SK-N-SH treated with all-trans-retinoic acid at 6 μM for 48 hours (cell line): ENCODE data around the gene CCDC117.
"Not testable (repeated sequence)": the region's sequence is repeated elsewhere in the genome, so short reads cannot be mapped to it uniquely, and the experiment has no call there.

Experiments used
- ATAC-seq: fragments of 200-7000 bp; cut with Tn5 transposase; 3 replicates; pipeline ENCODE4 v1.9.1; 2020; ENCODE audit warnings: mild to moderate bottlenecking, moderate library complexity
- ARNTL ChIP-seq: fragments of 450-650 bp; formaldehyde crosslinking; IDR thresholded peaks from 2 replicates; pipeline ENCODE4 v1.5.0; 2020; ENCODE audit warnings: low read depth, mild to moderate bottlenecking, moderate library complexity, borderline replicate concordance
- BACH2 ChIP-seq: fragments of 250-450 bp; sonication (Bioruptor Pico); IDR thresholded peaks from 2 replicates; pipeline ENCODE4 v1.9.0; 2021; ENCODE audit warnings: mild to moderate bottlenecking, borderline replicate concordance
- CSRNP3 ChIP-seq: fragments of 250-450 bp; sonication (Bioruptor Pico); IDR thresholded peaks from 2 replicates; pipeline ENCODE4 v1.5.1; 2021; ENCODE audit warnings: mild to moderate bottlenecking, moderate library complexity
- ESRRG ChIP-seq: fragments of 250-450 bp; sonication (Bioruptor Pico); IDR thresholded peaks from 2 replicates; pipeline ENCODE4 v1.6.1; 2021; ENCODE audit warnings: mild to moderate bottlenecking
- GLIS3 ChIP-seq: fragments of 250-450 bp; sonication (Bioruptor Pico); IDR thresholded peaks from 2 replicates; pipeline ENCODE4 v1.5.0; 2020; ENCODE audit warnings: mild to moderate bottlenecking, moderate library complexity
- ISL1 ChIP-seq: fragments of 250-450 bp; sonication (Bioruptor Pico); IDR thresholded peaks from 2 replicates; pipeline ENCODE4 v2.1.2; 2022; ENCODE audit warnings: mild to moderate bottlenecking, moderate library complexity
- OSR1 ChIP-seq: fragments of 250-450 bp; sonication (Bioruptor Pico); IDR thresholded peaks from 2 replicates; pipeline ENCODE4 v1.8.0; 2022; ENCODE audit warnings: moderate library complexity, mild to moderate bottlenecking, inconsistent platforms
- PATZ1 ChIP-seq: fragments of 250-450 bp; sonication (Bioruptor Pico); IDR thresholded peaks from 2 replicates; pipeline ENCODE4 v1.8.0; 2020; ENCODE audit warnings: mild to moderate bottlenecking, moderate library complexity, borderline replicate concordance
- POU6F1 ChIP-seq: fragments of 250-450 bp; sonication (Bioruptor Pico); IDR thresholded peaks from 2 replicates; pipeline ENCODE4 v1.8.0; 2021; ENCODE audit warnings: low read depth, mild to moderate bottlenecking, moderate library complexity, borderline replicate concordance
- PPARA ChIP-seq: fragments of 250-450 bp; sonication (Bioruptor Pico); IDR thresholded peaks from 2 replicates; pipeline ENCODE4 v1.5.0; 2020; ENCODE audit warnings: mild to moderate bottlenecking, borderline replicate concordance
- RARB ChIP-seq: fragments of 250-450 bp; sonication (Bioruptor Pico); IDR thresholded peaks from 2 replicates; pipeline ENCODE4 v1.8.0; 2021; ENCODE audit warnings: mild to moderate bottlenecking, moderate library complexity
- SNAI2 ChIP-seq: fragments of 250-450 bp; sonication (Bioruptor Pico); IDR thresholded peaks from 2 replicates; pipeline ENCODE4 v1.5.0; 2020; ENCODE audit warnings: mild to moderate bottlenecking, moderate library complexity
- TCF4 ChIP-seq: fragments of 250-450 bp; sonication (Bioruptor Pico); IDR thresholded peaks from 2 replicates; pipeline ENCODE4 v1.8.0; 2021; ENCODE audit warnings: mild to moderate bottlenecking, moderate library complexity, borderline replicate concordance
- TOX ChIP-seq: fragments of 250-450 bp; sonication (Bioruptor Pico); IDR thresholded peaks from 2 replicates; pipeline ENCODE4 v1.8.0; 2021; ENCODE audit warnings: mild to moderate bottlenecking, moderate library complexity, borderline replicate concordance
- TSHZ2 ChIP-seq: fragments of 250-450 bp; sonication (Bioruptor Pico); IDR thresholded peaks from 2 replicates; pipeline ENCODE4 v1.5.0; 2020; ENCODE audit warnings: mild to moderate bottlenecking, moderate library complexity
- ZC3H10 ChIP-seq: fragments of 250-450 bp; sonication (Bioruptor Pico); IDR thresholded peaks from 2 replicates; pipeline ENCODE4 v1.5.1; 2021; ENCODE audit warnings: mild to moderate bottlenecking, moderate library complexity
- ZFP3 ChIP-seq: fragments of 250-450 bp; sonication (Bioruptor Pico); IDR thresholded peaks from 2 replicates; pipeline ENCODE4 v1.5.0; 2020; ENCODE audit warnings: mild to moderate bottlenecking, moderate library complexity
- ZNF565 ChIP-seq: fragments of 450-650 bp; formaldehyde crosslinking; conservative IDR thresholded peaks from 2 replicates; pipeline ENCODE4 v1.5.0; 2020; ENCODE audit warnings: low read depth, mild to moderate bottlenecking, moderate library complexity
- ZNF8 ChIP-seq: fragments of 450-650 bp; formaldehyde crosslinking; IDR thresholded peaks from 2 replicates; pipeline ENCODE4 v1.5.0; 2020; ENCODE audit warnings: mild to moderate bottlenecking, moderate library complexity

The CCDC117 gene

GRCh38 chr22:28737701-28738100 is 34.8 kb upstream of the CCDC117 start (continued):
- no peak for TF ChIP-seq TSHZ2 (CRISPR knock-in tag)
- TF ChIP-seq ZC3H10 (CRISPR knock-in tag): no peak
- no peak for TF ChIP-seq PATZ1 (CRISPR knock-in tag)
- TF ChIP-seq BACH2 (CRISPR knock-in tag): no peak
- no peak for TF ChIP-seq ISL1
- TF ChIP-seq TCF4: no peak
- TF ChIP-seq ARNTL: no peak
- TF ChIP-seq OSR1 (CRISPR knock-in tag): no peak

- ATAC-seq: not testable (repeated sequence)
Observed at GRCh38 chr22:28738876-28739275, 33.6 kb upstream of the CCDC117 start.

- ATAC-seq: no peak; the same call in 2 of the 3 replicates
- TF ChIP-seq TCF4 (no peak), ZNF8 (CRISPR knock-in tag) (0 out of 2 replicates have a peak, but pooled peaks have one; percentile 4)
Observed at GRCh38 chr22:28741200-28741784, 31.2 kb upstream of the CCDC117 start.

GRCh38 chr22:28741785-28742561 is 30.5 kb upstream of the CCDC117 start, which contains the start of the genes CHEK2 and HSCB:
Gene CHEK2, minus strand, starts transcription at chr22:28741820. Its CDS starts 7,099 bp downstream, at chr22:28734721.
Gene HSCB, plus strand, starts transcription at chr22:28742039. Its CDS starts 57 bp downstream, at chr22:28742096.
- TF ChIP-seq ESRRG (CRISPR knock-in tag) (no peak), RARB (CRISPR knock-in tag) (no peak), POU6F1 (no peak), GLIS3 (CRISPR knock-in tag) (no peak), CSRNP3 (no peak), ARNTL (no peak), ZFP3 (no peak)
- ATAC-seq: peak; percentile 93

- no peak for ATAC-seq
- no peak for TF ChIP-seq TOX (CRISPR knock-in tag)
- no peak for TF ChIP-seq ZNF565 (CRISPR knock-in tag)
- no peak for TF ChIP-seq POU6F1
- TF ChIP-seq SNAI2 (CRISPR knock-in tag): no peak
- no peak for TF ChIP-seq ARNTL
- TF ChIP-seq TSHZ2 (CRISPR knock-in tag): no peak
- TF ChIP-seq PPARA: no peak
- no peak for TF ChIP-seq OSR1 (CRISPR knock-in tag)
- TF ChIP-seq CSRNP3: no peak
Observed at GRCh38 chr22:28742562-28742962, 29.9 kb upstream of the CCDC117 start.
